ENCODE data around the gene MKNK1.

Gene MKNK1

GRCh38 chr1:46595127-46595526 lies 8.9 kb downstream of the MKNK1 start:
- no peaks in the 10 kb centered on the region for H3K9me3 ChIP-seq (ENCODE audit: control insufficient read depth, insufficient read depth, low read length)
- peaks cover 7% of the 10 kb centered on the region; the same call in 1 of the 2 replicates for H3K36me3 ChIP-seq (ENCODE audit: insufficient read depth, low read length)
- no peaks in the 10 kb centered on the region for H3K4me1 ChIP-seq (ENCODE audit: insufficient read depth, low read length)
- H3K9ac ChIP-seq (ENCODE audit: low read depth, low read length): no peak overlapping the region

- no peak overlapping the region for H3K9ac ChIP-seq (ENCODE audit: low read depth, low read length)
- H3K4me1 ChIP-seq (ENCODE audit: insufficient read depth, low read length): no peaks in the 10 kb centered on the region
- H3K36me3 ChIP-seq (ENCODE audit: insufficient read depth, low read length): peaks cover 7% of the 10 kb centered on the region; the same call in 1 of the 2 replicates
- H3K9me3 ChIP-seq (ENCODE audit: control insufficient read depth, insufficient read depth, low read length): no peaks in the 10 kb centered on the region
These were observed 10.0 kb downstream of the MKNK1 start for GRCh38 chr1:46594063-46594462.

- no peak overlapping the region for H3K9ac ChIP-seq (ENCODE audit: low read depth, low read length)
- peaks cover 7% of the 10 kb centered on the region; the same call in 1 of the 2 replicates for H3K36me3 ChIP-seq (ENCODE audit: insufficient read depth, low read length)
- H3K9me3 ChIP-seq (ENCODE audit: control insufficient read depth, insufficient read depth, low read length): no peaks in the 10 kb centered on the region
- no peaks in the 10 kb centered on the region for H3K4me1 ChIP-seq (ENCODE audit: insufficient read depth, low read length)
These were observed 11.2 kb downstream of the MKNK1 start for GRCh38 chr1:46592823-46593222.

GRCh38 chr1:46589529-46589928 lies 14.5 kb downstream of the MKNK1 start:
- H3K9me3 ChIP-seq (ENCODE audit: control insufficient read depth, insufficient read depth, low read length): no peaks in the 10 kb centered on the region
- H3K36me3 ChIP-seq (ENCODE audit: insufficient read depth, low read length): peaks cover 7% of the 10 kb centered on the region
- no peak overlapping the region for H3K9ac ChIP-seq (ENCODE audit: low read depth, low read length)
- H3K4me1 ChIP-seq (ENCODE audit: insufficient read depth, low read length): no peaks in the 10 kb centered on the region

- no peaks in the 10 kb centered on the region for H3K4me1 ChIP-seq (ENCODE audit: insufficient read depth, low read length)
- no peak overlapping the region for H3K9ac ChIP-seq (ENCODE audit: low read depth, low read length)
- peaks cover 7% of the 10 kb centered on the region for H3K36me3 ChIP-seq (ENCODE audit: insufficient read depth, low read length)
- no peaks in the 10 kb centered on the region for H3K9me3 ChIP-seq (ENCODE audit: control insufficient read depth, insufficient read depth, low read length)
These were observed 17.0 kb downstream of the MKNK1 start for GRCh38 chr1:46587069-46587468.

GRCh38 chr1:46585312-46585938 lies 18.6 kb downstream of the MKNK1 start:
- no peak overlapping the region for H3K9ac ChIP-seq (ENCODE audit: low read depth, low read length)
- H3K9me3 ChIP-seq (ENCODE audit: control insufficient read depth, insufficient read depth, low read length): no peaks in the 10 kb centered on the region
- no peaks in the 10 kb centered on the region; the same call in 1 of the 2 replicates for H3K36me3 ChIP-seq (ENCODE audit: insufficient read depth, low read length)
- no peaks in the 10 kb centered on the region for H3K4me1 ChIP-seq (ENCODE audit: insufficient read depth, low read length)

GRCh38 chr1:46583494-46583893 lies 20.6 kb downstream of the MKNK1 start:
- H3K9me3 ChIP-seq (ENCODE audit: control insufficient read depth, insufficient read depth, low read length): no peaks in the 10 kb centered on the region
- peaks cover 4% of the 10 kb centered on the region for H3K36me3 ChIP-seq (ENCODE audit: insufficient read depth, low read length)
- H3K9ac ChIP-seq (ENCODE audit: low read depth, low read length): no peak overlapping the region
- no peaks in the 10 kb centered on the region for H3K4me1 ChIP-seq (ENCODE audit: insufficient read depth, low read length)

- Histone ChIP-seq H3K9me3 (ENCODE audit: control insufficient read depth, insufficient read depth, low read length) (no peaks in the 10 kb centered on the region), H3K4me1 (ENCODE audit: insufficient read depth, low read length) (no peaks in the 10 kb centered on the region), H3K36me3 (ENCODE audit: insufficient read depth, low read length) (peaks cover 4% of the 10 kb centered on the region), H3K9ac (ENCODE audit: low read depth, low read length) (no peak overlapping the region)
These were observed 21.1 kb downstream of the MKNK1 start for GRCh38 chr1:46582972-46583371.

- Histone ChIP-seq H3K36me3 (ENCODE audit: insufficient read depth, low read length) (peaks cover 4% of the 10 kb centered on the region), H3K9ac (ENCODE audit: low read depth, low read length) (no peak overlapping the region), H3K4me1 (ENCODE audit: insufficient read depth, low read length) (no peaks in the 10 kb centered on the region)
These were observed 22.2 kb downstream of the MKNK1 start for GRCh38 chr1:46581681-46582455.

GRCh38 chr1:46580140-46580903 lies 23.7 kb downstream of the MKNK1 start:
- Histone ChIP-seq H3K9me3 (ENCODE audit: control insufficient read depth, insufficient read depth, low read length) (no peaks in the 10 kb centered on the region), H3K9ac (ENCODE audit: low read depth, low read length) (no peak overlapping the region), H3K4me1 (ENCODE audit: insufficient read depth, low read length) (peaks cover 7% of the 10 kb centered on the region), H3K36me3 (ENCODE audit: insufficient read depth, low read length) (peaks cover 4% of the 10 kb centered on the region; the same call in 1 of the 2 replicates)

More at GRCh38 chr1:46581681-46582455, 22.2 kb downstream of the MKNK1 start:
- no peaks in the 10 kb centered on the region for H3K9me3 ChIP-seq (ENCODE audit: control insufficient read depth, insufficient read depth, low read length)

- H3K9ac ChIP-seq (ENCODE audit: low read depth, low read length): no peak overlapping the region
- H3K36me3 ChIP-seq (ENCODE audit: insufficient read depth, low read length): peaks cover 6% of the 10 kb centered on the region; the same call in 1 of the 2 replicates
- H3K4me1 ChIP-seq (ENCODE audit: insufficient read depth, low read length): peaks cover 7% of the 10 kb centered on the region
- H3K9me3 ChIP-seq (ENCODE audit: control insufficient read depth, insufficient read depth, low read length): no peaks in the 10 kb centered on the region
These were observed 26.4 kb downstream of the MKNK1 start for GRCh38 chr1:46577671-46578070.

- Histone ChIP-seq H3K9ac (ENCODE audit: low read depth, low read length) (no peak overlapping the region), H3K4me1 (ENCODE audit: insufficient read depth, low read length) (peaks cover 7% of the 10 kb centered on the region), H3K9me3 (ENCODE audit: control insufficient read depth, insufficient read depth, low read length) (no peaks in the 10 kb centered on the region), H3K36me3 (ENCODE audit: insufficient read depth, low read length) (peaks cover 6% of the 10 kb centered on the region; the same call in 1 of the 2 replicates)
These were observed 27.5 kb downstream of the MKNK1 start for GRCh38 chr1:46576596-46576995.

- Histone ChIP-seq H3K36me3 (ENCODE audit: insufficient read depth, low read length) (peaks cover 6% of the 10 kb centered on the region; the same call in 1 of the 2 replicates), H3K9ac (ENCODE audit: low read depth, low read length) (no peak overlapping the region), H3K9me3 (ENCODE audit: control insufficient read depth, insufficient read depth, low read length) (no peaks in the 10 kb centered on the region), H3K4me1 (ENCODE audit: insufficient read depth, low read length) (peaks cover 7% of the 10 kb centered on the region)
These were observed 28.3 kb downstream of the MKNK1 start for GRCh38 chr1:46575778-46576177.

GRCh38 chr1:46575300-46575699 lies 28.8 kb downstream of the MKNK1 start:
- Histone ChIP-seq H3K9me3 (ENCODE audit: control insufficient read depth, insufficient read depth, low read length) (no peaks in the 10 kb centered on the region), H3K4me1 (ENCODE audit: insufficient read depth, low read length) (peaks cover 7% of the 10 kb centered on the region), H3K36me3 (ENCODE audit: insufficient read depth, low read length) (peaks cover 6% of the 10 kb centered on the region; the same call in 1 of the 2 replicates), H3K9ac (ENCODE audit: low read depth, low read length) (no peak overlapping the region)

Measured in ES-I3 (cell line).